Kidney epithelial cell (primary cell): ENCODE measurements around the gene ABHD16A. TPM values are rescaled to one million over a fixed set of nuclear protein-coding genes. Genes with fewer than 3 reads are reported as not detected.
A peak's percentile ranks its signal among the peaks of the same experiment; 100 is the strongest.

Experiments
- DNase-seq: peaks from one replicate; pipeline ENCODE4 v3.0.0-alpha.2; 2010; ENCODE audit warnings: low read depth
- H3K27me3 ChIP-seq: 2 replicates; pipeline ENCODE4 v1.6.0; 2011; ENCODE audit warnings: low read length; ENCODE audit not compliant: control insufficient read depth, insufficient read depth
- H3K36me3 ChIP-seq: 2 replicates; pipeline ENCODE4 v1.5.1; 2011; ENCODE audit warnings: low read length; ENCODE audit not compliant: control insufficient read depth, insufficient read depth
- H3K4me3 ChIP-seq: 2 replicates; pipeline ENCODE4 v1.5.1; 2011; ENCODE audit warnings: low read depth, mild to moderate bottlenecking, control low read depth, low read length
- CTCF ChIP-seq: IDR thresholded peaks from 2 replicates; pipeline ENCODE4 v1.5.1; 2011; ENCODE audit warnings: mild to moderate bottlenecking, moderate library complexity, low read length, control low read depth, inconsistent platforms; ENCODE audit not compliant: insufficient read depth, poor library complexity, severe bottlenecking
- total RNA-seq: library from RNA; depleted of rRNA; stranded (reverse); fragments of >200 nt; gene quantifications from 2 replicates; pipeline ENCODE4 v1.2.3, GENCODE V29; 2015

ABHD16A gene
- total RNA-seq, 1 donor from 2014 or later, result 43.8 TPM

- DNase-seq, result no peak
- Histone ChIP-seq H3K4me3 (no peak overlapping the region), H3K36me3 (peaks cover 1% of the 10 kb centered on the region), H3K27me3 (no peaks in the 10 kb centered on the region)
- no peak for TF ChIP-seq CTCF
Measured at GRCh38 chr6:31733734-31734133, 30.6 kb upstream of the ABHD16A start.

GRCh38 chr6:31732029-31732428 lies 28.9 kb upstream of the ABHD16A start:
- Histone ChIP-seq H3K27me3 (no peaks in the 10 kb centered on the region), H3K36me3 (peaks cover 1% of the 10 kb centered on the region), H3K4me3 (no peak overlapping the region)
- no peak for TF ChIP-seq CTCF
- no peak for DNase-seq

GRCh38 chr6:31730631-31731086 lies 27.5 kb upstream of the ABHD16A start:
- Histone ChIP-seq H3K36me3 (peaks cover 1% of the 10 kb centered on the region), H3K4me3 (no peak overlapping the region), H3K27me3 (no peaks in the 10 kb centered on the region)
- DNase-seq, result no peak
- TF ChIP-seq CTCF, result no peak

GRCh38 chr6:31729979-31730630 lies 27.0 kb upstream of the ABHD16A start:
- Histone ChIP-seq H3K36me3 (peaks cover 1% of the 10 kb centered on the region), H3K27me3 (no peaks in the 10 kb centered on the region), H3K4me3 (peak overlapping the region; percentile 89)
- no peak for TF ChIP-seq CTCF
- no peak for DNase-seq

- Histone ChIP-seq H3K36me3 (peaks cover 1% of the 10 kb centered on the region), H3K27me3 (no peaks in the 10 kb centered on the region), H3K4me3 (peak overlapping the region; percentile 89)
- TF ChIP-seq CTCF, result peak; percentile 75
- peak; percentile 52 for DNase-seq
Measured at GRCh38 chr6:31729515-31729978, 26.4 kb upstream of the ABHD16A start.
